CD4-positive, alpha-beta memory T cell (primary cell): ENCODE results near the gene PLEKHJ1. TPM values are rescaled to one million over a fixed set of nuclear protein-coding genes. Genes with fewer than 3 reads are reported as not detected.

ENCODE experiments used
- CTCF ChIA-PET: fragments of 350-600 bp; sonication (Branson Sonifier 250); formaldehyde crosslinking; loops from one replicate; lab custom pipeline; 2021; ENCODE audit warnings: inconsistent platforms; ENCODE audit not compliant: partially characterized antibody; lab: Charles Lee
- POLR2A ChIA-PET: fragments of 350-600 bp; sonication (Branson Sonifier 250); formaldehyde crosslinking; loops from one replicate; lab custom pipeline; 2021; ENCODE audit not compliant: partially characterized antibody; lab: Charles Lee
- DNase-seq, 5 donors: peaks; one replicate each; pipeline versions ENCODE4 v3.0.0 to v3.0.0-alpha.2; 2020 to 2022; ENCODE audit warnings: mixed read lengths in 1 of 5
- H3K27ac ChIP-seq: one replicate; pipeline ENCODE4 v1.7.0; 2013; ENCODE audit warnings: low read depth, low read length
- H3K27me3 ChIP-seq: 2 replicates; pipeline ENCODE4 v1.7.0; 2013; ENCODE audit warnings: mild to moderate bottlenecking, low read length, moderate library complexity; ENCODE audit not compliant: insufficient read depth
- H3K36me3 ChIP-seq: 2 replicates; pipeline ENCODE4 v1.7.0; 2013; ENCODE audit warnings: mild to moderate bottlenecking, low read length, moderate library complexity; ENCODE audit not compliant: insufficient read depth
- H3K4me1 ChIP-seq: 2 replicates; pipeline ENCODE4 v1.7.0; 2013; ENCODE audit warnings: mild to moderate bottlenecking, low read length, moderate library complexity; ENCODE audit not compliant: insufficient read depth
- H3K4me3 ChIP-seq, 2 donors: one replicate each; pipeline ENCODE4 v1.7.0; 2013; ENCODE audit warnings: low read length in 2 of 2, mild to moderate bottlenecking in 1 of 2
- H3K9me3 ChIP-seq, 2 donors: one replicate each; pipeline ENCODE4 v1.7.0; 2013; ENCODE audit warnings: low read length in 2 of 2, control low read depth in 1 of 2; ENCODE audit not compliant: control insufficient read depth in 1 of 2
- H3K27ac Mint-ChIP-seq, 7 donors: one replicate each; pipeline ENCODE4 v1.8.0; 2020 to 2021; ENCODE audit warnings: mixed read lengths in 7 of 7, mild to moderate bottlenecking in 6 of 7, inconsistent platforms in 3 of 7, moderate library complexity in 3 of 7
- H3K27me3 Mint-ChIP-seq, 2 donors: one replicate each; pipeline ENCODE4 v1.8.0; 2020 to 2021; ENCODE audit warnings: mixed read lengths in 2 of 2
- H3K36me3 Mint-ChIP-seq, 2 donors: one replicate each; pipeline ENCODE4 v1.8.0; 2020 to 2021; ENCODE audit warnings: mixed read lengths in 2 of 2, inconsistent platforms in 1 of 2, mild to moderate bottlenecking in 1 of 2
- H3K4me1 Mint-ChIP-seq, 4 donors: one replicate each; pipeline ENCODE4 v1.8.0; 2020 to 2021; ENCODE audit warnings: mixed read lengths in 4 of 4, mild to moderate bottlenecking in 1 of 4
- H3K4me3 Mint-ChIP-seq, 8 donors: one replicate each; pipeline ENCODE4 v1.8.0; 2020 to 2021; ENCODE audit warnings: mixed read lengths in 8 of 8, mild to moderate bottlenecking in 7 of 8, moderate library complexity in 6 of 8, inconsistent platforms in 3 of 8
- H3K9me3 Mint-ChIP-seq, 8 donors: one replicate each; pipeline ENCODE4 v1.8.0; 2020 to 2021; ENCODE audit warnings: mixed read lengths in 8 of 8, mild to moderate bottlenecking in 5 of 8, inconsistent platforms in 3 of 8, moderate library complexity in 1 of 8
- intact Hi-C: fragments of 100-400 bp; cut with micrococcal nuclease; formaldehyde crosslinking; loops from one replicate; pipeline ENCODE4 v1.15.1; 2023
- polyA plus RNA-seq, 2 donors: library from polyadenylated mRNA; unstranded; fragments of 300-500 nt; fragmentation: Illumina TruSeq; gene quantifications; one replicate each; pipeline ENCODE4 v1.2.3, GENCODE V29; 2021
- total RNA-seq, 2 experiments: library from RNA; stranded (reverse); gene quantifications; one replicate each; pipeline ENCODE4 v1.2.3, GENCODE V29; 2021

The PLEKHJ1 gene
- total and polyA plus RNA-seq, 4 experiments from 2014 or later = 64.9 to 119 (median 85.2) TPM

DNA sequence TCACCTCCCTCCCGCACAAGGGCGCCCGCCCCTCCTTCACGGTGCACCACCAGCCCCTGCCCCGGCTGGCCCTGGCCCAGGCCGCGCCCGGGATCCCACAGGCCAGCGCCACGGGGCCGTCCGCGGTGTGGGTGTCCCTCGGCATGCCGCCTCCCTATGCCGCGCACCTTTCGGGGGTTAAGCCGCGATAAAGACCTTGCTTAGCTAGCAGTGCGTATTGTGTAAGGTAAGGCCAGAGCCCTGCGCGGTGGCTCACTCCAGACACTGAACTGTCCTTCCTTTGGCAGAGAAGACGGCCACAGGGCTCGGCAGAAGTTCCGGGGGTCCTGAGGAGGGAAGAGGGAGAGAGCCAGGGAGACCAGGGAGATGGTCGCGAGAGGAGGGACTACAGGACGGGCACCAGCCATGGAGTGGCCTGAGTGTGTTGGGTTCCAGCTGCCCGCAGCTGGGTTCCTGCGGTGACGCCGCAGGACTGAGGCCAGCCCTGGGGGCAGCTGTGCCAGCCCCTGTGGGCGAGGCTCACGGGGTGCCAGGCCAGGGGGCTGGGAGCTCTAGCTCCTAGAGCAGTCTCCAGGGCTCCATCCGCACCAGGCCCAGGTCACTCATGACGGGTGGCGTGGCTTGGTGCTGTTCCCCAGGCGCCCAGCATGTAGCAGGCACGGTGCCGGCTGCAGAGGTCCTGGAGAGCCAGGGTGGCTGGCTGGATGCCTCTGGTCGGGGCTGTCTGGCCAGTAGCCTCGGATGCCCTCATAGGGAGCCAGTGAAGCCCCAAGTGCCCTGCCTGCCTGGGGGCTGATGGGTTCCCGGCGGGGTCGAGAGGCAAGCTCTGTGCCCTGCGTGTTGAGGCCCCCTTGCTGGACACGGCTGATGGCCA, 7.7 kb downstream of the PLEKHJ1 start:
- H3K4me3 Mint-ChIP-seq = no peak overlapping the region
- peaks cover 0 to 8% (median 3%) of the 10 kb centered on the region in 4 donors for H3K4me1 Mint-ChIP-seq
- peak overlapping the region in 1 of 7 donors; percentile 81 for H3K27ac Mint-ChIP-seq
- CTCF ChIA-PET = interaction anchor here (1.0 kb wide), 1 partner anchor 11 kb away, joined by 3 read pairs; no protein-coding TSS in a partner anchor
- DNase-seq = no peak
- no peak overlapping the region for H3K27ac ChIP-seq
- no peaks in the 10 kb centered on the region for H3K9me3 ChIP-seq
- H3K27me3 ChIP-seq = no peaks in the 10 kb centered on the region
- no peaks in the 10 kb centered on the region for H3K4me1 ChIP-seq
- peaks cover 13 to 46% of the 10 kb centered on the region in 2 donors for H3K36me3 Mint-ChIP-seq
- H3K27me3 Mint-ChIP-seq = no peaks in the 10 kb centered on the region
- no peak overlapping the region for H3K4me3 ChIP-seq
- intact Hi-C loops = no loop called here
- H3K9me3 Mint-ChIP-seq = no peaks in the 10 kb centered on the region
- POLR2A ChIA-PET = no interaction called here
- peaks cover 24% of the 10 kb centered on the region for H3K36me3 ChIP-seq

DNA sequence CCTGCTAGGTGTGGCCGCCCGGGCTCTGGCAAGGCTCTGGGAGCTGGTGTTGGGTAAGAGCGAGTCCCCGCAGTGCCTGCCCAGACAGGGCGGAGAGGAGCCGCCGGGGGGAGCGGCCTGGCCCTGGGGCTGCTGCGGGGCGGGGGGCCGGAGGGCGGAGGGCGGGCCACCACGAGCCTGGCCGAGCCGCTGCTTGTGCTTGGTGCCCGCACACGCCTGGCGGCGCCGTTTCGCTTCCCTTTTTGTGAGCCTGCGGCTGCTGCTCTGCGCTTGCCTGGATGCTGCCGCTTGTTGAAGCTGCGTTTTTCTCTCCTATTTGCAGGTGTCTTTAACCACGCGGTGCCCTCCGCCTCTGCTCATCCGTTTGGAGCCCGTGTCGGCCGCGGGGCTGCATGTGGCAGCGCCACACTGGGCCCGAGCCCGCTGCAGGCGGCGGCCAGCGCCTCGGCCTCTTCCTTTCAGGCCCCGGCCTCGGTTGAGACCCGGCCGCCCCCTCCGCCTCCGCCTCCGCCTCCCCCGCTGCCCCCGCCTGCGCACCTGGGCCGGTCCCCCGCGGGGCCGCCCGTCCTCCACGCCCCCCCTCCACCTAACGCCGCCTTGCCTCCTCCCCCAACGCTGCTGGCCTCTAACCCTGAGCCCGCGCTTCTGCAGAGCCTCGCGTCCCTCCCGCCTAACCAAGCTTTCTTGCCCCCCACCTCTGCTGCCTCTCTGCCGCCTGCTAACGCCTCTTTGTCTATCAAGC, 8.5 kb downstream of the PLEKHJ1 start:
- no peaks in the 10 kb centered on the region for H3K27me3 ChIP-seq
- H3K36me3 ChIP-seq = peaks cover 19% of the 10 kb centered on the region
- no peaks in the 10 kb centered on the region for H3K4me1 ChIP-seq
- H3K27me3 Mint-ChIP-seq = no peaks in the 10 kb centered on the region
- peaks cover 0 to 8% (median 3%) of the 10 kb centered on the region in 4 donors for H3K4me1 Mint-ChIP-seq
- no peak overlapping the region for H3K27ac ChIP-seq
- no peak overlapping the region for H3K27ac Mint-ChIP-seq
- ChIA-PET CTCF (interaction anchor here (1.0 kb wide), 1 partner anchor 12 kb away, joined by 3 read pairs; no protein-coding TSS in a partner anchor), POLR2A (interaction anchor here (0.7 kb wide), 1 partner anchor 36 kb away, joined by 3 read pairs; no protein-coding TSS in a partner anchor)
- H3K4me3 ChIP-seq = no peak overlapping the region
- intact Hi-C loops = no loop called here
- no peak overlapping the region for H3K4me3 Mint-ChIP-seq
- no peaks in the 10 kb centered on the region for H3K9me3 Mint-ChIP-seq
- H3K36me3 Mint-ChIP-seq = peaks cover 13 to 42% of the 10 kb centered on the region in 2 donors
- no peak for DNase-seq
- no peaks in the 10 kb centered on the region for H3K9me3 ChIP-seq

DNA sequence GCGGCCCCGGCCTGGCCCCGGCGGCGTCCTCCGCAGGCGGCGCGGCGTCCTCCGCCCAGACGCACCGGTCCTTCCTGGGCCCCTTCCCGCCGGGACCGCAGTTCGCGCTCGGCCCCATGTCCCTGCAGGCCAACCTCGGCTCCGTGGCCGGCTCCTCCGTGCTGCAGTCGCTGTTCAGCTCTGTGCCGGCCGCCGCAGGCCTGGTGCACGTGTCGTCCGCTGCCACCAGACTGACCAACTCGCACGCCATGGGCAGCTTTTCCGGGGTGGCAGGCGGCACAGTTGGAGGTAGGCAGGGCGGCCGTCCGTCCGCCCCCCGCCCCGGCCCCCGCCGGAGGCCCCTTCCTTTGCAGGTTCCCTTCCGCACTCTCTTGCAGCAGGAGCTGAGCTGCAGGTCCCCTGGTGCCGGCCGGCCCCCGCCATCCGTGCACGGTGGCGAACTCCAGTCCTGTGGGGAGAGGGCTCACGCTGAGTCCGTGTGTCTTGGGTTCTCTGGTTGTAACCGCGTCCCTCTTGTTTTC, 9.2 kb downstream of the PLEKHJ1 start:
- Mint-ChIP-seq H3K9me3 (no peaks in the 10 kb centered on the region), H3K27me3 (no peaks in the 10 kb centered on the region), H3K36me3 (peaks cover 13 to 42% of the 10 kb centered on the region in 2 donors), H3K4me1 (peaks cover 0 to 8% (median 3%) of the 10 kb centered on the region in 4 donors), H3K4me3 (no peak overlapping the region), H3K27ac (no peak overlapping the region)
- no peak for DNase-seq
- H3K4me3 ChIP-seq = no peak overlapping the region
- intact Hi-C loops = no loop called here
- POLR2A ChIA-PET = interaction anchor here (0.7 kb wide), 1 partner anchor 37 kb away, joined by 3 read pairs; no protein-coding TSS in a partner anchor
- no peaks in the 10 kb centered on the region for H3K9me3 ChIP-seq
- no peaks in the 10 kb centered on the region for H3K4me1 ChIP-seq
- no peaks in the 10 kb centered on the region for H3K27me3 ChIP-seq
- H3K36me3 ChIP-seq = peaks cover 19% of the 10 kb centered on the region
- H3K27ac ChIP-seq = no peak overlapping the region
- CTCF ChIA-PET = interaction anchor here (1.0 kb wide), 1 partner anchor 12 kb away, joined by 3 read pairs; no protein-coding TSS in a partner anchor

DNA sequence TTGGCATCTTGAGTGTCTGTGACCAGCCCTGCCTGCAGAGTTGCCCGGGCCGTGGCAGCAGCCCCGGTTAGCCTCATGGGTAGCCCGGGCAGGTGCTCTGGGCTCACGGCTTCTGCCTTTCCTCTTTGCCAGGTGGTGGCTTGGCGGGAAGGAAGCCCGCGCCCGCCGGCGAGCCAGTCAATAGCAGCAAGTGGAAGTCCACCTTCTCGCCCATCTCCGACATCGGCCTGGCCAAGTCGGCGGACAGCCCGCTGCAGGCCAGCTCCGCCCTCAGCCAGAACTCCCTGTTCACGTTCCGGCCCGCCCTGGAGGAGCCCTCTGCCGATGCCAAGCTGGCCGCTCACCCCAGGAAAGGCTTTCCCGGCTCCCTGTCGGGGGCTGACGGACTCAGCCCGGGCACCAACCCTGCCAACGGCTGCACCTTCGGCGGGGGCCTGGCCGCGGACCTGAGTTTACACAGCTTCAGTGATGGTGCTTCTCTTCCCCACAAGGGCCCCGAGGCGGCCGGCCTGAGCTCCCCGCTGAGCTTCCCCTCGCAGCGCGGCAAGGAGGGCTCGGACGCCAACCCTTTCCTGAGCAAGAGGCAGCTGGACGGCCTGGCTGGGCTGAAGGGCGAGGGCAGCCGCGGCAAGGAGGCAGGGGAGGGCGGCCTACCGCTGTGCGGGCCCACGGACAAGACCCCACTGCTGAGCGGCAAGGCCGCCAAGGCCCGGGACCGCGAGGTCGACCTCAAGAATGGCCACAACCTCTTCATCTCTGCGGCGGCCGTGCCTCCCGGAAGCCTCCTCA, 9.9 kb downstream of the PLEKHJ1 start:
- Histone ChIP-seq H3K36me3 (peaks cover 22% of the 10 kb centered on the region), H3K4me3 (no peak overlapping the region), H3K9me3 (no peaks in the 10 kb centered on the region), H3K27ac (no peak overlapping the region), H3K27me3 (no peaks in the 10 kb centered on the region), H3K4me1 (no peaks in the 10 kb centered on the region)
- Mint-ChIP-seq H3K4me3 (no peak overlapping the region), H3K27me3 (no peaks in the 10 kb centered on the region), H3K4me1 (peaks cover 0 to 8% (median 3%) of the 10 kb centered on the region in 4 donors), H3K9me3 (no peaks in the 10 kb centered on the region), H3K36me3 (peaks cover 13 to 40% of the 10 kb centered on the region in 2 donors), H3K27ac (peak overlapping the region in 1 of 7 donors; percentile 66)
- intact Hi-C loops = no loop called here
- ChIA-PET POLR2A (no interaction called here), CTCF (no interaction called here)
- no peak for DNase-seq

DNA sequence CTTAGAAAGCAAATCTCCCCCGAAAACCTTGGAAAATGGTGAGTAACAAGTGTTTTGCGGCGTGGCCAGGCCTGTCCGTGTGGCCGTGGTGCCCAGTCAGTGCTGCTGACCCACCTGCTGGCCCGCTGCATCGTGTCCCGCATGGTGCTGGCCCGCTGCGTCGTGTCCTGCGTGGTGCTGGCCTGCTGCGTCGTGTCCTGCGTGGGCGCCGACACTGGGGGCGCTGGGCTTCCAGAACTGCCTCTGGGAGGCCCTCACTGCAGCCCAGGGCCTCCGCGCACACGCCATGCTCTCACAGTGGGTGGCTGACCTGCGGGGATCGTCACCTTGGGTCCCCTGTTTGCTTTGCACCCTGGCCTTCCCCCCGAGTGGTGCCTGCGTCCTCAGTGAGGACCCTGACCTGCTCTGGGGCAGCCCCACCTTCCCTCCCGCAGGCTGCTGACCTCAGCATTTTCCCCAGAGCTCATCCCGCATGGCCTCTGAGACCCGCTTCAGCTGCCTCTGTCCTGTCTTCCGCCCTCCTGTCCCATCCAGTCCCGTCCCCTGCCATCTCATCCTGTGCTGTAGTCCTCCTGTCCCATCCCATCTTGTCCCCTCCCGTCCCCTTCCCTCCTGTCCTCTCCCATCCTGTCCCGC, 10.6 kb downstream of the PLEKHJ1 start:
- intact Hi-C loops = no loop called here
- no peak for DNase-seq
- H3K27ac ChIP-seq = no peak overlapping the region
- no peak overlapping the region for H3K4me3 ChIP-seq
- peaks cover 13 to 44% of the 10 kb centered on the region in 2 donors for H3K36me3 Mint-ChIP-seq
- H3K4me1 Mint-ChIP-seq = peaks cover 0 to 8% (median 3%) of the 10 kb centered on the region in 4 donors
- no peaks in the 10 kb centered on the region for H3K9me3 ChIP-seq
- peak overlapping the region in 1 of 7 donors; percentile 66 for H3K27ac Mint-ChIP-seq
- no peak overlapping the region for H3K4me3 Mint-ChIP-seq
- no peaks in the 10 kb centered on the region for H3K27me3 Mint-ChIP-seq
- H3K9me3 Mint-ChIP-seq = no peaks in the 10 kb centered on the region
- no peaks in the 10 kb centered on the region for H3K4me1 ChIP-seq
- H3K27me3 ChIP-seq = no peaks in the 10 kb centered on the region
- POLR2A ChIA-PET = no interaction called here
- CTCF ChIA-PET = interaction anchor here (1.5 kb wide), 1 partner anchor 70 kb away, joined by 4 read pairs; no protein-coding TSS in a partner anchor
- peaks cover 23% of the 10 kb centered on the region for H3K36me3 ChIP-seq

DNA sequence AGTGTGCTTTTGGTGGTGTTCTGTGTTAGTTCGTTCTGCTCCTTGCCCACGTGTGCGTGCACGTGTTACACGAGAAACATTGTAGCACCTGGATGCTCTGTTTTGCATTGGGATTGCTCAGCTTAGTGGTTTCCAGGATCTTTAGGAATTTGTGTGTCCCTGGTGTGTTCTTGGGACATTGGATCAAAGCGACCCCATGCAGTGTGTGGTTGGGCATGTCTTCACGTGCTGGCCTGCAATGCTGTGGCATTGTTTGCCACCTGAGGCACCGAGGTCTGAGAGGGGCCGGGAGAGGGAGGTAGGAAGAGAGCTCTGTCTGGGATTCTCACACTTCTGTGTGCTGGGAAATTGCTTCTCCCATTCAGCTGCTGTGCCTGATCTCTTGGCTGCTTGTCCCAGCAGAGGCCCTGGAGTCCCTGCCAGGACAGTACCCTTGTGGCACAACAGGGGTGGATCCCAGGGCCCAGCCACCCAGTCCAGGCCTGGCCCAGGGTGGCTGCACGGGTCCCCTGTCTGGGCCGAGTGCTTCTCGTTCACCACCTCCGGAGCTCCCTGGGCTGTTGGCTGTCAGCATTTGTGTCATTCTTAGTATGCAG, 11.3 kb downstream of the PLEKHJ1 start:
- Histone ChIP-seq H3K27ac (no peak overlapping the region), H3K9me3 (no peaks in the 10 kb centered on the region), H3K4me1 (no peaks in the 10 kb centered on the region), H3K27me3 (no peaks in the 10 kb centered on the region), H3K4me3 (no peak overlapping the region), H3K36me3 (peaks cover 28% of the 10 kb centered on the region)
- DNase-seq = no peak
- Mint-ChIP-seq H3K27ac (peak overlapping the region in 2 of 7 donors; percentile 57 to 84), H3K36me3 (peaks cover 13 to 43% of the 10 kb centered on the region in 2 donors), H3K4me3 (no peak overlapping the region), H3K4me1 (peaks cover 0 to 8% (median 3%) of the 10 kb centered on the region in 4 donors), H3K9me3 (no peaks in the 10 kb centered on the region), H3K27me3 (no peaks in the 10 kb centered on the region)
- POLR2A ChIA-PET = no interaction called here
- CTCF ChIA-PET = interaction anchor here (1.5 kb wide), 1 partner anchor 69 kb away, joined by 4 read pairs; no protein-coding TSS in a partner anchor
- intact Hi-C loops = no loop called here
